H9 (cell line): ENCODE results near the gene TMEM244. TPM values are rescaled to one million over a fixed set of nuclear protein-coding genes. Genes with fewer than 3 reads are reported as not detected.

Experiments
- DNase-seq: peaks from one replicate; pipeline ENCODE4 v3.0.0-alpha.2; 2017
- H2AFZ ChIP-seq: one replicate; pipeline ENCODE4 v1.6.1; 2013; ENCODE audit warnings: mild to moderate bottlenecking, low read length, control low read depth, moderate library complexity
- H2AK5ac ChIP-seq: 2 replicates; pipeline ENCODE4 v1.6.1; 2013; ENCODE audit warnings: low read length, control low read depth, mixed read lengths; ENCODE audit not compliant: insufficient read length
- H2BK120ac ChIP-seq: one replicate; pipeline ENCODE4 v1.6.1; 2013; ENCODE audit warnings: low read depth, mild to moderate bottlenecking, low read length, control low read depth, inconsistent platforms; ENCODE audit not compliant: poor library complexity, severe bottlenecking
- H2BK12ac ChIP-seq: 2 replicates; pipeline ENCODE4 v1.6.1; 2013; ENCODE audit warnings: low read length, control low read depth, mixed read lengths, low read depth; ENCODE audit not compliant: insufficient read length
- H2BK15ac ChIP-seq: 2 replicates; pipeline ENCODE4 v1.6.1; 2013; ENCODE audit warnings: low read depth, low read length, control low read depth
- H2BK20ac ChIP-seq: one replicate; pipeline ENCODE4 v1.6.1; 2013; ENCODE audit warnings: low read depth, mild to moderate bottlenecking, low read length, control low read depth, inconsistent platforms; ENCODE audit not compliant: poor library complexity, severe bottlenecking
- H2BK5ac ChIP-seq: 2 replicates; pipeline ENCODE4 v1.6.1; 2013; ENCODE audit warnings: low read length, control low read depth, mixed read lengths; ENCODE audit not compliant: insufficient read length
- H3K14ac ChIP-seq: 2 replicates; pipeline ENCODE4 v1.6.1; 2013; ENCODE audit warnings: low read length, control low read depth; ENCODE audit not compliant: insufficient read depth
- H3K18ac ChIP-seq: 2 replicates; pipeline ENCODE4 v1.6.1; 2013; ENCODE audit warnings: low read depth, mild to moderate bottlenecking, mixed read lengths, low read length, control low read depth; ENCODE audit not compliant: insufficient read length
- H3K23ac ChIP-seq: 2 replicates; pipeline ENCODE4 v1.6.1; 2013; ENCODE audit warnings: low read length, control low read depth, mixed read lengths, low read depth; ENCODE audit not compliant: insufficient read length
- H3K23me2 ChIP-seq: 2 replicates; pipeline ENCODE4 v1.6.1; 2013; ENCODE audit warnings: low read depth, mild to moderate bottlenecking, mixed read lengths, low read length, control low read depth; ENCODE audit not compliant: insufficient read length, poor library complexity, severe bottlenecking
- H3K27ac ChIP-seq: 2 replicates; pipeline ENCODE4 v1.5.1; 2013; ENCODE audit warnings: low read length, control low read depth, mixed read lengths, low read depth; ENCODE audit not compliant: insufficient read length
- H3K27me3 ChIP-seq: 2 replicates; pipeline ENCODE4 v1.6.1; 2013; ENCODE audit warnings: low read length, control low read depth, inconsistent platforms; ENCODE audit not compliant: insufficient read depth
- H3K4ac ChIP-seq: 2 replicates; pipeline ENCODE4 v1.6.1; 2013; ENCODE audit warnings: low read depth, mild to moderate bottlenecking, control low read depth, inconsistent platforms, low read length, moderate library complexity
- H3K4me1 ChIP-seq: 2 replicates; pipeline ENCODE4 v1.6.1; 2013; ENCODE audit warnings: low read length, control low read depth, inconsistent platforms; ENCODE audit not compliant: insufficient read depth
- H3K4me2 ChIP-seq: 2 replicates; pipeline ENCODE4 v1.6.1; 2013; ENCODE audit warnings: low read length, control low read depth, mixed read lengths; ENCODE audit not compliant: insufficient read length, insufficient read depth
- H3K56ac ChIP-seq: 2 replicates; pipeline ENCODE4 v1.6.1; 2013; ENCODE audit warnings: low read depth, mild to moderate bottlenecking, mixed read lengths, low read length, control low read depth; ENCODE audit not compliant: insufficient read length
- H3K79me1 ChIP-seq: 2 replicates; pipeline ENCODE4 v1.6.1; 2013; ENCODE audit warnings: low read depth, mild to moderate bottlenecking, moderate library complexity, low read length, control low read depth, inconsistent platforms; ENCODE audit not compliant: insufficient read depth, poor library complexity, severe bottlenecking
- H3K79me2 ChIP-seq: 2 replicates; pipeline ENCODE4 v1.6.1; 2013; ENCODE audit warnings: low read length, control low read depth, inconsistent platforms; ENCODE audit not compliant: insufficient read depth
- H3K9ac ChIP-seq: 2 replicates; pipeline ENCODE4 v1.6.1; 2013; ENCODE audit warnings: low read length, control low read depth, mixed read lengths; ENCODE audit not compliant: insufficient read length; ENCODE audit errors: extremely low read depth
- H3K9me3 ChIP-seq: one replicate; pipeline ENCODE4 v1.6.1; 2013; ENCODE audit warnings: low read depth, low read length, inconsistent platforms; ENCODE audit not compliant: control insufficient read depth
- H3T11ph ChIP-seq: one replicate; pipeline ENCODE4 v1.6.1; 2013; ENCODE audit warnings: mild to moderate bottlenecking, low read length, control low read depth, inconsistent platforms
- H4K20me1 ChIP-seq: one replicate; pipeline ENCODE4 v1.6.1; 2013; ENCODE audit not compliant: control insufficient read depth, insufficient read length, insufficient read depth
- H4K5ac ChIP-seq: 2 replicates; pipeline ENCODE4 v1.6.1; 2013; ENCODE audit warnings: low read depth, mild to moderate bottlenecking, mixed read lengths, low read length, control low read depth; ENCODE audit not compliant: insufficient read length
- H4K8ac ChIP-seq: replicated peaks from 2 replicates; pipeline ENCODE4 v1.6.1; 2013; ENCODE audit warnings: low read length, control low read depth, mixed read lengths, low read depth; ENCODE audit not compliant: insufficient read length
- H4K91ac ChIP-seq: 2 replicates; pipeline ENCODE4 v1.6.1; 2013; ENCODE audit warnings: low read depth, mild to moderate bottlenecking, moderate library complexity, mixed read lengths, low read length, control low read depth; ENCODE audit not compliant: insufficient read length
- H3K27ac Mint-ChIP-seq, 3 experiments: 2 replicates in 2 of 3; 3 replicates in 1 of 3; pipeline ENCODE4 v1.8.0; 2020 to 2021; ENCODE audit warnings: mixed read lengths in 3 of 3, mild to moderate bottlenecking in 1 of 3, moderate library complexity in 1 of 3
- H3K27me3 Mint-ChIP-seq: 2 replicates; pipeline ENCODE4 v1.8.0; 2021; ENCODE audit warnings: low read depth, mild to moderate bottlenecking, moderate library complexity, mixed read lengths
- H3K36me3 Mint-ChIP-seq, 3 experiments: 2 replicates in 2 of 3; 3 replicates in 1 of 3; pipeline ENCODE4 v1.8.0; 2020 to 2021; ENCODE audit warnings: low read depth in 3 of 3, mixed read lengths in 3 of 3; ENCODE audit not compliant: insufficient read depth in 1 of 3
- H3K4me1 Mint-ChIP-seq, 2 experiments: 2 replicates each; pipeline ENCODE4 v1.8.0; 2020; ENCODE audit warnings: mixed read lengths in 2 of 2
- H3K4me3 Mint-ChIP-seq, 2 experiments: 2 replicates in 1 of 2; 3 replicates in 1 of 2; pipeline ENCODE4 v1.8.0; 2020 to 2021; ENCODE audit warnings: mild to moderate bottlenecking in 2 of 2, mixed read lengths in 2 of 2, moderate library complexity in 1 of 2
- H3K9me3 Mint-ChIP-seq, 2 experiments: 2 replicates in 1 of 2; 3 replicates in 1 of 2; pipeline ENCODE4 v1.8.0; 2020; ENCODE audit warnings: mild to moderate bottlenecking in 2 of 2, mixed read lengths in 2 of 2, moderate library complexity in 1 of 2
- total RNA-seq: library from RNA; stranded (reverse); gene quantifications from 2 replicates; pipeline ENCODE4 v1.2.1, GENCODE V29; 2021
- TF ChIP-seq, protein P1 (sequence below): fragments of 200-600 bp; sonication (generic); conservative IDR thresholded peaks from 3 replicates; pipeline ENCODE4 v1.8.0; 2021; ENCODE audit warnings: antibody characterized with exemption, mild to moderate bottlenecking

The TMEM244 gene
- total RNA-seq, 1 experiment from 2014 or later = not detected

DNA sequence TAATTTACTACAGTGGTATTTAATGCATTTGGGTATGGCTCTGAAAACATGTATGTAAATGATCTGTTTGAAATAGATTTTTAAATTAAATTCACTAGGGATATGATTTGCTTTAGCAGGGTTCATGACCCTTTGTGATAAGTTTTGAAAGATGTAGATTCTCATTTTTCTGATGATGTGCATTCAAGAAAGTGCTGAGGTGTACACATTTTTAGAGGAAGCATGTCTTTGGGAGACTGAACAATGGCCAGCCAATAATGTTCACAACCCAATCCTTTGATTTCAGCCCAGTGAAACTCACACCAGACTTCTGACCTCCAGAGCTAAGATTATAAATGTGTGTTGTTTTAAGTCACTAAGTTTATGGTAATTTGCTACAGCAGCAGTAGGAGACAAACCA lies 71.1 kb downstream of the TMEM244 start:
- H3K23me2 ChIP-seq = no peaks in the 10 kb centered on the region
- no peak overlapping the region for H3K4ac ChIP-seq
- Mint-ChIP-seq H3K4me1 (no peaks in the 10 kb centered on the region), H3K27ac (no peak overlapping the region), H3K36me3 (no peaks in the 10 kb centered on the region), H3K9me3 (no peaks in the 10 kb centered on the region), H3K27me3 (0 out of 2 replicates have a peak, but pooled peaks cover 2% of the 10 kb centered on the region), H3K4me3 (no peak overlapping the region)
- H3K27me3 ChIP-seq = no peaks in the 10 kb centered on the region
- no peak overlapping the region for H3T11ph ChIP-seq
- H3K56ac ChIP-seq = no peak overlapping the region
- no peaks in the 10 kb centered on the region for H3K4me1 ChIP-seq
- no peak overlapping the region for H2AFZ ChIP-seq
- H3K9ac ChIP-seq = no peak overlapping the region
- no peak overlapping the region for H4K91ac ChIP-seq
- TF ChIP-seq, protein P1, sequence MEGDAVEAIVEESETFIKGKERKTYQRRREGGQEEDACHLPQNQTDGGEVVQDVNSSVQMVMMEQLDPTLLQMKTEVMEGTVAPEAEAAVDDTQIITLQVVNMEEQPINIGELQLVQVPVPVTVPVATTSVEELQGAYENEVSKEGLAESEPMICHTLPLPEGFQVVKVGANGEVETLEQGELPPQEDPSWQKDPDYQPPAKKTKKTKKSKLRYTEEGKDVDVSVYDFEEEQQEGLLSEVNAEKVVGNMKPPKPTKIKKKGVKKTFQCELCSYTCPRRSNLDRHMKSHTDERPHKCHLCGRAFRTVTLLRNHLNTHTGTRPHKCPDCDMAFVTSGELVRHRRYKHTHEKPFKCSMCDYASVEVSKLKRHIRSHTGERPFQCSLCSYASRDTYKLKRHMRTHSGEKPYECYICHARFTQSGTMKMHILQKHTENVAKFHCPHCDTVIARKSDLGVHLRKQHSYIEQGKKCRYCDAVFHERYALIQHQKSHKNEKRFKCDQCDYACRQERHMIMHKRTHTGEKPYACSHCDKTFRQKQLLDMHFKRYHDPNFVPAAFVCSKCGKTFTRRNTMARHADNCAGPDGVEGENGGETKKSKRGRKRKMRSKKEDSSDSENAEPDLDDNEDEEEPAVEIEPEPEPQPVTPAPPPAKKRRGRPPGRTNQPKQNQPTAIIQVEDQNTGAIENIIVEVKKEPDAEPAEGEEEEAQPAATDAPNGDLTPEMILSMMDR = no peak
- H4K8ac ChIP-seq = no peak overlapping the region
- H3K18ac ChIP-seq = no peak overlapping the region
- no peak overlapping the region for H3K23ac ChIP-seq
- no peak overlapping the region for H2BK120ac ChIP-seq
- no peak overlapping the region for H2BK12ac ChIP-seq
- DNase-seq = no peak
- H3K14ac ChIP-seq = no peak overlapping the region
- H2BK20ac ChIP-seq = no peak overlapping the region
- no peaks in the 10 kb centered on the region for H4K20me1 ChIP-seq
- H3K4me2 ChIP-seq = no peak overlapping the region
- H2BK15ac ChIP-seq = no peak overlapping the region
- no peaks in the 10 kb centered on the region for H3K9me3 ChIP-seq
- no peak overlapping the region for H2BK5ac ChIP-seq
- no peaks in the 10 kb centered on the region for H3K79me1 ChIP-seq
- H3K79me2 ChIP-seq = no peaks in the 10 kb centered on the region
- no peak overlapping the region for H2AK5ac ChIP-seq
- H3K27ac ChIP-seq = no peak overlapping the region
- H4K5ac ChIP-seq = no peak overlapping the region
